Middle frontal gyrus (tissue), 1 donor: Measurements from ENCODE around the gene SUFU.

Experiments
- DNase-seq: peaks from one replicate; pipeline ENCODE4 v3.0.0-alpha.2; 2015; ENCODE audit warnings: low spot score; ENCODE audit errors: extremely low spot score

SUFU gene

DNA sequence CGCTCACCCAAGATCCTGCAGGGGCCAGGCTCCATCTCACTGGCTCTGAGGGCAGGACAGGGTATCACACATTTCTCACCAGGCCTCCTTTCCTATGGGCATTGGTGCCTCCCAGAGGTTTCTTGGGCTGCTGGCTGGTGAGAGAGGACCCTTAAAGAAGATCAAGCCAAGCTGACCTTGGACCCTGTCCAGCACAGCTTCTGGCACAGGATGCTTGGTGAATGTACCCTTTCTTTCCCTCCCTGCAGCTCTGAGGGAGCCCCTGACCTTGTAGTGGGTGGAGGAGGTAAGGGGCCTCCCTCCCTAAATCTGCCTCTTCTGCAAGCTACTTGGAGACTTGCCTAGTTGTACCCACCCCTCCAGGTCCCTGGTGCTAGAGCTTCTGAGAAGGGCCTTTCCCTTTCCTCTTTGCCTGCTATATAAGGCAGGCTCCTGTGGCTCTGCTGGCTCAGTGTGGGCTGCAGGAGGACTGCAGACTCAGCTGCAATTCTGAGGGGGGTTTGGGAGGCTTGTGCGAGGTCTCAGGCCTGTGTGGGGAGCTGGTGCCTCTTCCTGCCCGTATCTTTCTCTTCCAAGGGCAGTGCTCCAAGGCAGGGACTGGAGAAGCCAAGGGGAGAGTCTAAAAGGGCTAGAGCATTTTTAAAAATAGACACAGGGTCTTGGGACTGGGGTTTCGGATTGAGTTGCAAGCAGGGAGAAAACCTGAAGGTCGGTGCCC, 128.8 kb downstream of the SUFU start:
- DNase-seq, result no peak

DNA sequence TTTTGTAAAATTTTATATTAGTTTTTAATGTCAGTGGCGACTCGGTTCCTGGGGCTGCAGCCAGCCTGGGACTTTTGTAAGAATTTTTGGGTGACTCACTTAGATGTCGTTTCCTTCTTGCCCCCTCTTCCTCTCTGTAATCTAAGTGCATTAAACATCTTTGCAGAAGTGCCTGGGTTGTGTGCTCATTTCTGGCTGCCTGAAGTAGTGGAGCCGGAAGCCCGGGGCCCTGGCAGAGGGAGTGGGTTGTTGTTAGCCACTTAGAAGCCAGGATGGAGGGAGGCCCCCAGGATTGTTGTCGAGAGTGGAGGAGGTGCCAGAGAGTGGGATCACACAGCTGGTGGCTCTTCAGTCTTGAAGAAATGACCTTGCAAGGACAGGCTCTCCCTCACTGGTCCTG, 129.5 kb downstream of the SUFU start:
- no peak for DNase-seq

DNA sequence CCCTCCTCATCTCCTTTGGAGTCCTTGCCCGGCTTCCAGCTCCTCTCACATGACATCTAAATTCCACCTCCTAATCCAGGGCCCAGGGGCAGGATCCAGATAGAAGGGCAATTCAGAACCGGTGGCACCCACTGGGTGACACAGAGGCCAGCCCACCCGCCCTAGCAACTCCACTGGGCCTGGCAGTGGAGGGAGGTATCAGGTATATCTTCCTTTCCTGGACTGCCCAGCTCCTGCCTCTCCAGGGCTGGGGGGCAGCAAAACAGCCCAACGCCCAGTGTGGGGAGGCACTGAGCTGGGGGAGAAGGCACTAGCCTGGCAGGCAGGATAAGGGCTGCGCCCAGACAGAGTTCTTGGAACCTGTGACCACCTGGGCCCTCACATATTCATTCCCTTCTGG, 130.1 kb downstream of the SUFU start:
- DNase-seq, result no peak

DNA sequence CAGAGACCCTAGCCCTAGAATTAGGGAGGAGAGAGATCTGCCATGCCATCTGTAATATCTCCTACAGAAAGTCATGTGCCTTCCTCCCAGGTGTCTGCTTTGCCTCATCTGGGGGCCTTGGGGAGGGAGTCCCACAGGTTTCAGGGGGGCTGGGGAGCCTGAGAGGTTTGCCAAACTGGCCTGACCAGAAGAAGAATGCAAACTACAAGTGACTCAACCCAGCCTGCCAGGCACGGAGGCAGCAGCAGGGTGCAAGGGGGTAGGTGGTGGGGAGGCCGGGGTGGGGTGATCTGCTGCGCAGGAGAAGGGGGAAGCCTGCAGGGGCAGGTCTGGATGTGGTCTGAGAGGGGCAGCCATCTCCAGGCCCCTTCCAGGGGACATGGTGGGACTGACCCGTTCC, 130.9 kb downstream of the SUFU start:
- DNase-seq, result no peak

DNA sequence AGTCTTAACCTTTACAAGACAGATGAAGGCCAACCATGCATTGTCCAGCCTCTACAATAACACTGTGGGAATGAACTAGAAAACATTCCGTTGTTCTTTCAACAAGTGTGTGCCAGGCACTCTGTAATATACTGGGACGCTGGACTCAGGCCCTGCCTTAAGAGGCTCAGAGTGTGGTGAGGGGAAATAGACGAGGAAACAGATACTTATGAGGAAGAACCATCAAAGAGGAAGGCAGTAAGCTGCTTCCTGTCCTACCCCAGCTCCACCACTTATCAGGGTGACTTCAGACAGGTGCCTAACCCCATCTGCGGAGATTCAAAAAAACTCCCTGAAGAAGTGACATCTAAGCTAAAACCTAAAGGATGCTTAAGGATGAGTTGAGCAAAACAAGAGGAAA, 131.6 kb downstream of the SUFU start:
- DNase-seq, result no peak

DNA sequence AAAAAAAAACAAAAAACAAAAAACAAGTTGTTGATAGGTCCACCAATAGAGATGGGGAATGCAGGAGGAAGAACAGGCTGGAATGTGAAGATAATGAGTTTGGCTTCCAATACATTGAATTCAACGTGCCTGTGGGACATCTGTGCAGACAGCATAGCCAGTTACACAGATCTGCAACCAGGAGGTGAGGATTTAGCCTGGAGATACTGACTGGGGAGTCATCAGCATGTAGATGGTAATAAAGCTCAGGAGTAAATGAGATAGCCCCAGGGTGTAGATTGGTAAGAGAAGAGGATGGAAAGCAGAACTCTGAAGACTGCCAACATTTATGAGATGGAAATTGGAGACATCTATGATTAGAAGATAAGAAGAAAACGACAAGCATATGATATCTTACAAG, 135.8 kb downstream of the SUFU start:
- no peak for DNase-seq

DNA sequence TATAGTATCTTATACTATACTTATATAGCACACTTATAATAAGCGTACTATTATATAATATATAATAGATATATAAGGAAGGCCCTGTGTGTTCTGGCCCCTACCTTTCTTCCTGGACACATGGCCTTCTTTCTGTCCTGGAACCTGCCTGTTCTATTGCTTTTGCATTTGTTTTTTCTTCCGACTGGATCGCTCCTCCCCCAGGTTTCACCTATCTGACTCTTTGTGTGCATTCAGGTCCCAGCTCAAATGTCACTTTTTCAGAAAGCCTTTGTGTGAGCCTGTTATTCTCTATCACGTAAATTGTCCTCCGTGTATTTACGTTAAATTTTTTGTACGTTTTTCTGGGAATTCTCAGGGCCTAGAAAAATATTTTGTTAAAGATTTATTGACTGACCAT, 137.6 kb downstream of the SUFU start:
- DNase-seq, result no peak

DNA sequence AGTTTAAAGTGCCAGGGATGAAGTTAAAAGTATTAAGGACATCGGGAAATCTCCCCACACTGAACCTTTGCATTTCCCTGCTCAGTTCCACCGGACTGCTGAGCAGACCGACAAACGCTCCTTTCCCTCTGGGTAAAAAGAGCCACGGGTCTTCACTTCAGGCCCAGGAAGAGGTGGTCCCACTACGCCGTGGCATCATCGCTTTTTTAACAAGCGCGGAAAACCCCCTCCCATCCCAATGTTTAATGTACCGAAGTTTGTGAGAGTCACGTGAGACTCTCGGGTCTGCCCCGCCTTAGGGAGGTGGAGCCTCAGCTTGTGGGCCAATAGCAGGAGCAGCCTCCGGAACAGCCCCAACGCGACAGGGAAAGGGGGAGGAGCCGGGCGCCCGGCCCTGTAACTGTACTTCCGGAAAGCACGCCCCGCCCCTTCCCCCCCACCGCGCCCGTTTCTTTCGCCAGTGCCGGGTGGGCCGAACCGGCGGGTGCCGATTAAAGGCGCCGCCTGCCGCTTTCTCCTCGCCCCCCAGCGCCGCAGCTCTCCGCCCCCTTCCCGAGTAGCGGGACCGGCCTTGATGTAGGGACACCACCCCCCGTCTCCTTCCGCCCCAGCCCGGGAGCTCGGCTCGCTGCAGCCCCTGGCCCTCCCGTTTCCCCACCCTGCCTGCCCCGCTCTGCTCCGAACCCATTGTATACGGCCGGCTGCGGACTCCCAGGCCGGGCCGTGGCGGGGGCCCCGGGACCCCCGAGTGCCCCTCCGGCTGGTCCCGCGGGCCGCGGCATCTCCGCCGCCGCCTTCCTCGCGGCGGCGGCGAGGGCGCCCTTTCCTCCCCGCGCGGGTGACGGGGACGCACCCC, 138.3 kb downstream of the SUFU start:
- DNase-seq, result peak; percentile 92

DNA sequence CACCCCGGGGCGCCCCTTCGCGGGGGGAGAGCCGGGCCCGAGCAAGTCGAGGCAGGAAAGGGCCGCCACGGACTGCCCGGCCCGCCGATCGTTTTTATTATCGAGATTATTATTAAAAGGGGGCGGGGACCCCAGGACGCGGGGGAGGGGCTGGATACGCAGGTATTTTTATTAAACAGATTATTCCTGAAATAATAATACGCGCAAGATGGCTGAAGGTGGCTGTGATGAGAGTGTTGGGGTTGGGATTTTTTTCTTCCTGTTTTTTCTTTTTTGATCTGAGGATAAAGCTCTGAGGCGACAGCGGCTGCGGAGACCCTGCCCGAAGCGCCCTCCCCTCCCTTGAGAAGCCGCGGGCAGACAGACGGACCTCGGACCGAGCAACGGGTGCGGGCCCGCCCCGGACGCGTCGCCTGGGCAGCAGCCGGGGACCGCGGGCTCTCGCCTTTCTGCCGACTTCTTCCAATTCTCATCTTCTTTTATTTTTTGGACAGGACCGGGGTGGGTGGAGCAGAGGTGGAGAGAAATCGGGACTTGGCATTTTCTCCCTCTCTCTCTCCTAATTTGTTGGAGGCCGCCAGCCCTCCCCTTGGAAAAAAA, 139.1 kb downstream of the SUFU start:
- DNase-seq, result no peak

DNA sequence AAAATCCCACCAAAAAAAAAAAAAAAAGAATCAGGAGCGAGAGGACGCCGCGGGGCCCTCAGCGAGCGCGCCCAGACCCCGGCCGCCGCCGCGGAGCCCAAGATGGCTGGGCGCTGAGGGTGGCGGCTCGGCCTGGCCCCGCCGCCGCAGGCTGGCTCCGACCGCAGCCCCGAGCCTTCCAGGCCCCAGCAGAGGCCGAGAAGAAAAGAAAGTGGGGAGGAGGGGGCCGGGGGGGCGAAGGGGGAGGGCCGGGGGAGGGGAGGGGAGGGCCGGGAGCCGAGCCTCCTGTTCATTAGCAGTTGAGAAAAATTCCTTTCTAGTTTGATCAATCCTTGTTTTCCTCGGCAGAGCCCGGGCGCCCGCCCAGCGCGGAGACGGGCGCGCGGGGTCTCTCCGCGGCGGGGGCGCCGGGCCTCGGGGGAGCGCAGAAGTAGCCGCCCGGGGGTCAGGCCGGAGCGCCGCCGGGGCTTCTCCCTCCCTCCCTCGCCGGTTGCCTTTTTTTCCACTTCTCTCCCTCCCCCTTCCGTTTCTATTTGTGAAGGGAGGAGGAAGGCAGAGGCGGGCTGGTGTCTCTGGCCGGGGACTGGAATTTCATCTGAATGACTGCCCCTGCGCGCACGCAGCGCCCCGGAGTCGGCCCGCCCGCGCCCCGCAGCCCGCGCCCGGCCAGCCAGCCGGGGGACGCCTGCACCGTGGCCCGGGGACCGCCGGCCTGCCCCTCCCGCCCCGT, 139.7 kb downstream of the SUFU start:
- peak; percentile 66 for DNase-seq

DNA sequence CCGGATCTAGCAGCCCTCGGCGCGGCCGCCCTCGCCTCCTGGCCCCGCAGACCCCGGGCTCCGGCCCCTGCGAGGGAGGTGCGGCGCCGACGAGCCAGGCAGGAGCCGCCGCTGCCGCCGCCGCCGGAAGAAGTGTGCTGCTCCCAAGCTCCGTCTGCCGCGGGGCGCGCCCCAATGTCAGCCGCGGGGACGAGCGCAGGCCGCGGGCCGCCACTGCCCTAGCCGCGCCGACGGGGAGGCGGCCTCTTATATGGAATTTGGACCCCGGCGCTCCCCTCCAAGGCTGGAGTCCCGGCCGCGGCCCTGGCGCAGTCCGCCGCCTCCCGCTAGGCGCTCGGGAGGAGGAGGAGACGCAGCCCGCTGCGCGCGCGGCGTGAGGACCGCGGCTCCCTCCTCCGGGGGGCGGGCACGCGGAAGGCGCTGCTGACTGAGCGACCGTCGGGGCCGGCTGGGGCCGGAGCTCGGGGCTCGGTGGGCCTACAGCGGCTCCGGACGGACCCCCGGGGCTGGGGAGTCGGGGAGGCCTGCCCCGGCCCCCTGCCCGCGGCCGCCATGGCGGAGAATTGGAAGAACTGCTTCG, 140.4 kb downstream of the SUFU start, which contains the start of gene TRIM8:
TSS of gene TRIM8 (plus strand) at position 414 of the 580 bp plus-strand sequence. CDS start at position 553, 139 bp downstream.
- DNase-seq, result no peak

DNA sequence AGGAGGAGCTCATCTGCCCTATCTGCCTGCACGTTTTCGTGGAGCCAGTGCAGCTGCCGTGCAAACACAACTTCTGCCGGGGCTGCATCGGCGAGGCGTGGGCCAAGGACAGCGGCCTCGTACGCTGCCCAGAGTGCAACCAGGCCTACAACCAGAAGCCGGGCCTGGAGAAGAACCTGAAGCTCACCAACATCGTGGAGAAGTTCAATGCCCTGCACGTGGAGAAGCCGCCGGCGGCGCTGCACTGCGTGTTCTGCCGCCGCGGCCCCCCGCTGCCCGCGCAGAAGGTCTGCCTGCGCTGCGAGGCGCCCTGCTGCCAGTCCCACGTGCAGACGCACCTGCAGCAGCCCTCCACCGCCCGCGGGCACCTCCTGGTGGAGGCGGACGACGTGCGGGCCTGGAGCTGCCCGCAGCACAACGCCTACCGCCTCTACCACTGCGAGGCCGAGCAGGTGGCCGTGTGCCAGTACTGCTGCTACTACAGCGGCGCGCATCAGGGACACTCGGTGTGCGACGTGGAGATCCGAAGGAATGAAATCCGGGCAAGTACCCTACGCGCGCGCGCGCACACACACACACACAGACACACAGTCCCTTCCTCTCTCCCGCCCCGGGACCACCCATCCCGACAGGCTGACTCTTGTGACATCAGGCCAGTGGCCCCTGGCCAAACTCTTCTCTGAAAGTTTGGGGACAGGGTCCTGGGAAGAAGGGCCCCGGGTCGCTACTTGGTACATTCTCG, 141.0 kb downstream of the SUFU start:
- DNase-seq, result peak; percentile 68

DNA sequence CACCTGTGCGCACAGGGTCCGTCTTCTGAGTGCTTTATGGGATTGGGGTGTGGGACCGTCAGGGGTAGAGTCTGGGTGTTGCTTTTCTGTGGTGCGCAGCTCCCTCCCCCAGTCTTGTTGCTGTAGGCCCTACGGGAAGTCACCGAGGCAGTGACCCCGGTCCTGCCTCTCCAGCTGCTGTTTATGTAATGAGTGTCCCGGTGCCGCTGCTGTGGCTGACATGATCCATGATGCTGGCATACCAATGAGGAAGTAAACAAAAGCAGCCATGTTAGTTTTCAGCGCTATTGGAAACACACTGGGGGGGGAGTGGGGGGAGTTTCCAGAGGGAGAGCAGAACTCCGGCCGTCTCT, 141.6 kb downstream of the SUFU start:
- DNase-seq, result peak; percentile 48

DNA sequence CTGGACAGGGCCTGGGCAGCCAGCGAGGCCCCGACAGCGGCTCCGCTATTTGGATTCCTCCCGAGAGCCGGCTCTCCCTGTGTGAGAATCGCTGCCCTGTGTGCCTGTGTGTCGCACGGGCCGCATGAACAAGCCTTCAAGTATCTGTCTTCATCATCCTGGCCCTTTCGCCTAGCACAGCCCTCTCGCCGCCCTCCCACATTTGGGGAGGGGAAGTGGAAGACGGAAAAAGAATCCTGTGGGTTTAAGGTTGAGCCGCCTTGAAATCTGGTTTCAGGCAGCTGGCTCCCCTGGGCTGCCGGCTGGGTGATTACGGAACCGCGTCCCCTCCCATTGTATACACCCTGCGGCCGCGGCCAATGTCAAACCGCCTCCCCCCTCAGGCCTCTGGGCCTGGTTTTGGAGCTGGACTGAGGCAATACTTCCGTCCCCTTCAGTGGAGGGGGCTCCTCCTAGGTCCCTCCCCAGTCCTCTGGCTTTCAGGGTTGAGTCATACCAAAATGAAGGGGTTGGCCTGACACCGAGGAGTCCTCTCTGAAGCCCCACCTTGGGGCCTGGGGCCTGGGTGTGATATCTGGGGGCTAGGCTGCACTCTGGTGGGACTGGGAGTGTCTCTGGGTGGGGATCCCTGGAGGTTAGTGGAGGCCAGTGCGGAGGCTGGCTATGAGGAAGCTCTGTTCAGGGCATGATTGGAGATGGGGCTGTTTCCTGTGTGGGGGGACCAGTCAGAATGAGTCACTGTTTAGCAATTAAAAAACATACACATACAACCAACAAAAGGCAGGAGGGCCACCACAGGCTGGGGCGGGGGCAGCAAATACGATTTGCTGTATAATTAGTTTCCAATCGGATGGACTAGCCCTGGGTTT, 142.2 kb downstream of the SUFU start:
- DNase-seq, result no peak

DNA sequence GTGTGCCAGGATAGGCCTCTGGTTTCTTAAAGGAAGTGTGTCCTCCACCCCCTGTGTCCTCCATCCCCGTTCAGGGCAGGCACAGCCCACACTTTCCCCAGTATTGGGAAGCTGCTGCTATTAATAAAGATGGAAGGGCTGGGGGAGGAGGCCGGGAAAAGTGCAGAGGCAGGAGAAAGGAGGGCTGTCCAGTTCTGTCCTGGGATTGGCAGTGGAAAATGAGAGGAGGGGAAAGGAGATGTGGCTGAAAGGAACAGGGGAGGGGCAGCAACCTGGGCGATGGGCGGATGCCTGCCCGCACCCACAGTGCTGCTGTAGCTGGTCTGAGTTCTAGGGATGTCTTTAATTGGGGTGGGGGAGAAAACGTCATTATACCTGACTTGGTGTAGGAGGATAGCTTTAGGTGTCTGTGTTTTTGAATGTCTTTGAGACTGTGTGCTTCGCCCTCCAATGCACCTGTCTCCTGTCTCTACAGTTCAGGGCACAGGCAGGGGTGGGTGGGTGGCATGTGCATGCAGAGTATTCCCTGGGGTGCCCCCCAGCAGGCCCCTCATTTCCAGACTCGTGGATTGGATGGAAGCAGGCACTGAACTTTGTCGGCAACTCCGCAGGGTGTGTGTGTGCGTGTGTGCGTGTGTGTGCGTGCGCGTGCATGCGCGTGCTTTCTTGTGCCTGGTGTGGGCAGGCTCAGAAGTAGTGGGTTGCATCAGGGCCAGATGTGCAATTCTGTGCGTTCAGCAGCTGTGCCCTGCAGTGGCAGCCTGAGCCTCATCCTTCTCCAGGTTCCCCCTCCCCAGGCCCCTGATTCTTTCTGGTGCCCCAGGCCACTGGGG, 143.1 kb downstream of the SUFU start:
- no peak for DNase-seq

DNA sequence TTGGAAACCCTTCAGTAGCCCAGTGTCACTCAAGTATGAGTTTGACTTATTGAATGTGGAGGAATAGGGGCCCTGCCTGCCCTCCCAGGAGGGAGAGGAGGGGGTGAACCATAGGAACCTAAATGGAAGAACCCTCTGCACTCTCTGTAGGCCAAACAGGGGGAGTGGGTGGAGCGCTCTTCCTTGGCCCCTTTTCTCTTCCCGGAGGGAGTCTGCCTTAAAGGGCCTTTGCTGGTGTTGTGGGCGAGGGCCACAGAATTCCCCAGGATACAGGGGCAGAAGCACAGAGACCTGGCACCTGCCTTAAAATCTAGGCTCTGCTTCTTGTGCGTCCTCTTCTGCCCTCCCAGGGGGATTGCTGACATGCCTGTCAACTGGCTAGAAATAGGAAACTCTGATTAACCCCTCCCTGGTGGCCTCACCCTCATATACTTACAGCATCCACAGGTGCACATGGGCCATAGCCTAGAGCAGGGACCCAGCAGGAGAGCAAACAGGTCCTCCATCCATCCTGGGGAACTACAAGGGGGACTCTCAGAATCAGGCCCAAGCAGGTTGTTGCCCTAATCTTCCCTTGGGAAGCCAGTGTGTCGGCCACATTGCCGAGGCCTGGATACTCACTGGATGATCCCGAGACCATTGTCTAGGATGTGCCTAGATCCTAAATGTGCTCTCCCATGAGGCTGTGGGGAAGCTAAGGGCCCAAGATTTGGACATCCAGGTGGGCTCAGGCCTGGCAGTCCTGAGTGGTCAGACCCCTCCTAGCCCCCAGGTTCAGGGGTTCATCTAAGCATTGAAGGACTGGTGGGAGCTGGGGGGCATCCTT, 143.9 kb downstream of the SUFU start:
- no peak for DNase-seq

DNA sequence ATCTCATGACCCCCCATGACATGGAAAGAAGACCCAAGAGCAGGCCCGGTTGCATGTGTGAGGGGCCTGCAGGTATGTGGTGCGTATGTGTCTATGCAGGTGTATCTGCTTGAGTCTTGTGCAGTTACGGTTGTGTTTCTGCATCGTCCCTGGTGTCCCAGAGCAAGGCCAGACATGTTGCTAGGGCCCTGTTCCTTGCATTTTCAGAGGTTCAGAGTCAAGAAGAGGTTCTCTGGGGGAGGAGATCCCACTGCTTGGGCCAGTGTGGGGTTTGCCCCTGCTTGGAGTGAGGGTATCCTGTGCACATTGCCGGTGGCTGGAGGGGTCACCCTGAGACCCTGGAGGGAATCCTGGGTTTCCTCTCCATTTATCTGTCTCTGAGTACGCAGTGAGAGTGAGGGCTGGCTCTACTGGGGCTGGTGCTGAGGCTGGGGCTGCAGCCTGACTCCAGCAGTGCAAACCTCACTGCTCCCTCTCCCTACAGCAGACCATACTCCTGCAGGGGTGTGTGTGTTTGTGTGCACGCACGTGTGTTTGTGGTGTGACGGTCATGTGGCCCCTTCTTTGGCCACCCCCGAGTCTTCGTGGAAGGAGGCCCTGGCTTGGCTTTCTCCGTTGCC, 144.6 kb downstream of the SUFU start:
- no peak for DNase-seq
